Right atrium auricular region (tissue), 2 donors: Measurements from ENCODE around the gene PPM1K. TPM values are rescaled to one million over a fixed set of nuclear protein-coding genes. Genes with fewer than 3 reads are reported as not detected.

Experiments
- DNase-seq: peaks from one replicate; pipeline ENCODE4 v3.0.0-alpha.2; 2019; ENCODE audit warnings: low spot score
- H3K27ac ChIP-seq, 2 donors: fragments of 200-600 bp; sonication (generic); 1 replicate in 1 of 2; 2 replicates in 1 of 2; pipeline ENCODE4 v1.5.1; 2016 to 2019
- H3K27me3 ChIP-seq, 2 donors: fragments of 200-600 bp; sonication (generic); one replicate each; pipeline versions ENCODE4 v1.5.1 to v1.6.0; 2017 to 2019
- H3K36me3 ChIP-seq: fragments of 200-600 bp; sonication (generic); one replicate; pipeline ENCODE4 v1.5.1; 2016
- H3K4me1 ChIP-seq, 2 donors: fragments of 200-600 bp; sonication (generic); one replicate each; pipeline versions ENCODE4 v1.5.1 to v1.6.0; 2017 to 2019
- H3K4me3 ChIP-seq, 2 donors: fragments of 200-600 bp; sonication (generic); 1 replicate in 1 of 2; 2 replicates in 1 of 2; pipeline ENCODE4 v1.5.1; 2017 to 2019; ENCODE audit warnings: mild to moderate bottlenecking in 1 of 2, moderate library complexity in 1 of 2
- H3K9me3 ChIP-seq, 2 donors: fragments of 200-600 bp; sonication (generic); one replicate each; pipeline ENCODE4 v1.5.1; 2019
- total RNA-seq, 2 donors: library from RNA; depleted of rRNA; stranded (reverse); fragments of >200 nt; gene quantifications; one replicate each; pipeline ENCODE4 v1.1.0, GENCODE V29; 2016
- TF ChIP-seq, protein P1 (sequence below), 2 donors: fragments of 200-600 bp; sonication (generic); IDR thresholded peaks; one replicate each; pipeline ENCODE4 v1.5.1; 2019; ENCODE audit warnings: antibody characterized with exemption in 2 of 2

PPM1K gene
- total RNA-seq, 2 donors from 2014 or later, result 45.2 to 168 TPM

DNA sequence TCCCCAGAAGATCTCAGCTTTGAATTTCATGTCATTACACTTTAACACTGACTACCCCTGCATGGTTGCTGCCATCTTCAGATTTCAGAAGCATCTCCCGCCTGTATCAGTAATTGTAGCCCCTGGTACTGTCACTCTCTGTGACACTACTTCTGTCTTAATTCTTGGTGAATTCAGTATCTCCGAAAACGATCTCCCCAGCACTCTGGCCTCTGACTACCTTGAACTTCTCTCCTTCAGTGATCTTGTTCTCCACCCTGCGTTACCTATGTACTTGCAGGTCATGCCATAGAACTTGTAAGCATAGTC is 72.2 kb downstream of the PPM1K start:
- Histone ChIP-seq H3K4me1 (no peaks in the 10 kb centered on the region), H3K4me3 (no peak overlapping the region), H3K27me3 (no peaks in the 10 kb centered on the region), H3K27ac (no peak overlapping the region), H3K36me3 (no peaks in the 10 kb centered on the region), H3K9me3 (no peaks in the 10 kb centered on the region)
- DNase-seq, result no peak
- TF ChIP-seq, protein P1, sequence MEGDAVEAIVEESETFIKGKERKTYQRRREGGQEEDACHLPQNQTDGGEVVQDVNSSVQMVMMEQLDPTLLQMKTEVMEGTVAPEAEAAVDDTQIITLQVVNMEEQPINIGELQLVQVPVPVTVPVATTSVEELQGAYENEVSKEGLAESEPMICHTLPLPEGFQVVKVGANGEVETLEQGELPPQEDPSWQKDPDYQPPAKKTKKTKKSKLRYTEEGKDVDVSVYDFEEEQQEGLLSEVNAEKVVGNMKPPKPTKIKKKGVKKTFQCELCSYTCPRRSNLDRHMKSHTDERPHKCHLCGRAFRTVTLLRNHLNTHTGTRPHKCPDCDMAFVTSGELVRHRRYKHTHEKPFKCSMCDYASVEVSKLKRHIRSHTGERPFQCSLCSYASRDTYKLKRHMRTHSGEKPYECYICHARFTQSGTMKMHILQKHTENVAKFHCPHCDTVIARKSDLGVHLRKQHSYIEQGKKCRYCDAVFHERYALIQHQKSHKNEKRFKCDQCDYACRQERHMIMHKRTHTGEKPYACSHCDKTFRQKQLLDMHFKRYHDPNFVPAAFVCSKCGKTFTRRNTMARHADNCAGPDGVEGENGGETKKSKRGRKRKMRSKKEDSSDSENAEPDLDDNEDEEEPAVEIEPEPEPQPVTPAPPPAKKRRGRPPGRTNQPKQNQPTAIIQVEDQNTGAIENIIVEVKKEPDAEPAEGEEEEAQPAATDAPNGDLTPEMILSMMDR (IDR thresholded peaks at IDR 0.05), result peak in 1 of 2 donors; percentile 40

DNA sequence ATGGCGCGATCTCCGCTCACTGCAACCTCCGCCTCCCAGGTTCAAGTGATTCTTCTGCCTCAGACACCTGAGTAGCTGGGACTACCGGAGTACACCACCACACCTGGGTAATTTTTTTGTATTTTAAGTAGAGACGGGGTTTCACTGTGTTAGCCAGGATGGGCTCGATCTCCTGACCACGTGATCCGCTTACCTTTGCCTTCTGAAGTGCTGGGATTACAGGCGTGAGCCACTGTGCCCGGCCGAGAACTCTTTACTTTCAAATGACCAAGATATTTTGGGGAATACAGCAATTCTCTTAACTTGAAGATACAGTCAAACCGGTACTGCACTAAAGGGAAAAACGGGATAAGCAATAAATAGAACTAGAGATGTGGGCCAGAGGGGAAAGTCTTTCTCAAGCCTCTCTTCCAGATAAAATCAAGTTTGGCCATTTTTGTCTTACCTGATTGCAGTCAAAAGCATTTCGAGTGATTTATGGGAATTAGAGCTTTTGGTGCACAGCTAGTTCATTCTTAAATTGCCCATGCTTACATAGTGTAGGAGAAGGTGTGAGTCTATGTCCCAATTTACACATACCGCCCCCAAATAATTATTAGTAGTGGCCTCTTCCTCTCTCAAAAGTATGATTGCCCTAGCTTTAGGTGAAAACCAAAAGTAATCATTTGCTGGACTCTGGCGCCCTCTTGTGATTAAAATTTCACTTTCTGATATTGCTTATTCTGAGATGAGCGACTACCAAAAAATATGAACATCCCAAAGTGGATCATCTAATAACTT is 72.7 kb downstream of the PPM1K start:
- TF ChIP-seq, protein P1 (IDR thresholded peaks at IDR 0.05), result peak; percentile 69 to 84
- no peak for DNase-seq
- Histone ChIP-seq H3K4me1 (no peaks in the 10 kb centered on the region), H3K27me3 (no peaks in the 10 kb centered on the region), H3K4me3 (no peak overlapping the region), H3K36me3 (no peaks in the 10 kb centered on the region), H3K27ac (no peak overlapping the region), H3K9me3 (no peaks in the 10 kb centered on the region)

DNA sequence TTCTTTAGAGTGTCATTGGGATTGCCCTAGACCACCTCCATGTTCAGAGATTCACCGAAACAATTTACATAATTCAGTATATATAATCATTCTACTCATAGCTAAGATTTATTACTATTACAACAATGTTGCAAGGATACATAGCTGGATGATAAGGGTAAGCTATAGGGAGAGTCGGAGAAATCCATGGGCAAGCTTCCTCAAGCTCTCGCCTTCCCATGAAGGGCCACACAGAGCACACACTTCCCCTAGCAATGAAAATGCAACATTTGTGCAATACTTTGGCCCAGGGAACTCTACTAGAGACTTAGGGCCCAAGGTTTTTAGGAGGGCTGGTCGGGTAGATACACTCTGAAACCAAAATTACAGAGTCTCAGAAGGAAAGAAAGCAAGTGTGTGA is 76.2 kb downstream of the PPM1K start:
- Histone ChIP-seq H3K4me1 (no peaks in the 10 kb centered on the region), H3K27ac (no peak overlapping the region), H3K9me3 (no peaks in the 10 kb centered on the region), H3K4me3 (no peak overlapping the region), H3K36me3 (no peaks in the 10 kb centered on the region), H3K27me3 (no peaks in the 10 kb centered on the region)
- TF ChIP-seq, protein P1 (IDR thresholded peaks at IDR 0.05), result no peak
- DNase-seq, result no peak

Other genes with a start within 250 kb of the PPM1K start
- gene ABCG2, start 125.9 kb downstream of the PPM1K start, total RNA-seq, result 1 to 10 TPM; 1.0 to 2.9 TPM
- gene HERC6, start 94.3 kb upstream of the PPM1K start, total RNA-seq, result 10 to 100 TPM in 1 of 2 donors, 1 to 10 TPM in 1; 4.0 to 12.4 TPM
- 1 to 10 TPM; 1.6 to 2.3 TPM for gene HERC5, start 172.6 kb upstream of the PPM1K start, total RNA-seq
- gene PYURF, start 239.2 kb upstream of the PPM1K start, total RNA-seq, result 10 to 100 TPM; 51.8 to 66.4 TPM